OCI-LY1 (cell line): ENCODE results near the gene RNGTT.

Experiments used
- H2AFZ ChIP-seq: fragments of 200-600 bp; sonication (generic), shearing (Covaris generic); 2 replicates; pipeline ENCODE4 v1.6.0; 2014; ENCODE audit warnings: antibody characterized with exemption, mild to moderate bottlenecking, low read length
- H3F3A ChIP-seq: fragments of 200-600 bp; sonication (generic), shearing (Covaris generic); 2 replicates; pipeline ENCODE4 v1.6.0; 2014; ENCODE audit warnings: mild to moderate bottlenecking, antibody characterized with exemption, low read length, moderate library complexity; ENCODE audit not compliant: insufficient read depth
- H3K27ac ChIP-seq: fragments of 200-600 bp; sonication (generic); 2 replicates; pipeline ENCODE4 v1.5.1; 2014; ENCODE audit warnings: low read length, mixed run types, mild to moderate bottlenecking, low read depth; ENCODE audit not compliant: poor library complexity, severe bottlenecking
- H3K27me3 ChIP-seq: fragments of 200-600 bp; sonication (generic); 2 replicates; pipeline ENCODE4 v1.6.0; 2014; ENCODE audit warnings: antibody characterized with exemption, mild to moderate bottlenecking, low read length, moderate library complexity; ENCODE audit not compliant: insufficient read depth
- H3K36me3 ChIP-seq: fragments of 200-600 bp; sonication (generic); 2 replicates; pipeline ENCODE4 v1.6.1; 2014; ENCODE audit warnings: mild to moderate bottlenecking, antibody characterized with exemption, low read length, moderate library complexity, mixed read lengths; ENCODE audit not compliant: insufficient read depth
- H3K4me1 ChIP-seq: fragments of 200-600 bp; sonication (generic); 2 replicates; pipeline ENCODE4 v1.5.1; 2014; ENCODE audit warnings: mild to moderate bottlenecking, low read length, moderate library complexity; ENCODE audit not compliant: insufficient read depth, severe bottlenecking
- H3K4me2 ChIP-seq: fragments of 200-600 bp; sonication (generic), shearing (Covaris generic); 2 replicates; pipeline ENCODE4 v1.6.1; 2014; ENCODE audit warnings: low read length
- H3K4me3 ChIP-seq: fragments of 200-600 bp; sonication (generic); 2 replicates; pipeline ENCODE4 v1.5.1; 2014; ENCODE audit warnings: low read length, low read depth, mild to moderate bottlenecking, mixed read lengths; ENCODE audit not compliant: poor library complexity, severe bottlenecking
- H3K79me2 ChIP-seq: fragments of 200-600 bp; shearing (Covaris generic); 2 replicates; pipeline ENCODE4 v1.6.1; 2016; ENCODE audit warnings: mixed run types, low read length, mixed read lengths; ENCODE audit not compliant: insufficient read depth
- H3K9ac ChIP-seq: fragments of 200-600 bp; sonication (generic), shearing (Covaris generic); 2 replicates; pipeline ENCODE4 v1.6.1; 2014; ENCODE audit warnings: mild to moderate bottlenecking, low read length, mixed read lengths
- H3K9me2 ChIP-seq: fragments of 200-600 bp; sonication (generic), shearing (Covaris generic); 2 replicates; pipeline ENCODE4 v1.6.1; 2014; ENCODE audit warnings: low read depth, mild to moderate bottlenecking, low read length, mixed read lengths
- H3K9me3 ChIP-seq: fragments of 200-600 bp; shearing (Covaris generic); 2 replicates; pipeline ENCODE4 v1.6.1; 2014; ENCODE audit warnings: low read length, mixed read lengths
- H4K20me1 ChIP-seq: fragments of 200-600 bp; sonication (generic), shearing (Covaris generic); 2 replicates; pipeline ENCODE4 v1.6.0; 2016; ENCODE audit warnings: mild to moderate bottlenecking, low read length; ENCODE audit not compliant: insufficient read depth
- CTCF ChIP-seq: fragments of 200-600 bp; sonication (generic), shearing (Covaris generic); IDR thresholded peaks from 2 replicates; pipeline ENCODE4 v1.5.1; 2017; ENCODE audit warnings: mild to moderate bottlenecking, antibody characterized with exemption, low read length, moderate library complexity, mixed read lengths
- EZH2 ChIP-seq: fragments of 200-600 bp; sonication (generic), shearing (Covaris generic); IDR thresholded peaks from 2 replicates; pipeline ENCODE4 v1.8.0; 2017; ENCODE audit warnings: borderline replicate concordance, mixed run types, mild to moderate bottlenecking, antibody characterized with exemption, low read length, moderate library complexity, mixed read lengths

RNGTT gene

GRCh38 chr6:88825856-88826255, 137.6 kb downstream of the RNGTT start:
- no peak overlapping the region for H3K4me3 ChIP-seq
- H3K36me3 ChIP-seq: peaks cover 12% of the 10 kb centered on the region
- no peak overlapping the region for H3K9ac ChIP-seq
- no peak for TF ChIP-seq CTCF
- TF ChIP-seq EZH2: no peak
- H3K27me3 ChIP-seq: no peaks in the 10 kb centered on the region
- H3K79me2 ChIP-seq: no peaks in the 10 kb centered on the region
- H3K9me2 ChIP-seq: no peaks in the 10 kb centered on the region
- H3K9me3 ChIP-seq: no peaks in the 10 kb centered on the region
- H3F3A ChIP-seq: no peaks in the 10 kb centered on the region
- H2AFZ ChIP-seq: no peak overlapping the region
- no peaks in the 10 kb centered on the region for H3K4me1 ChIP-seq
- H3K4me2 ChIP-seq: no peak overlapping the region
- H4K20me1 ChIP-seq: no peaks in the 10 kb centered on the region
- H3K27ac ChIP-seq: no peak overlapping the region

DNA sequence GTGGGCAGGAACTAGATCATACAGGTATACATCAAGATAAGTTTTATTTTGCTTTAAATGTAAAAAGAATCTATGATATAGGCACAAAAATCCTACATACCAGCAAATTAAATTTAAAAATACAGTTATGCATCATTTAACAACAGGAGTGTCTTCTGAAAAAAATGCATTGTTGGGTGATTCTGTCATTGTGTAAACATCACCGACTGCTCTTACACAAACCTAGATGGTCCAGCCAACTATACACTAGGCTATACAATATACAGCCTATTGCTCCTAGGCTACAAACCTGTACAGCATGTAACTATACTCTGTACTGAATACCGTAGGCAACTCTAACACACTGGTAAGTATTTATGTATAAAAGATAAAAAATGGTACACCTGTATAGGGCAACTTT, 139.4 kb downstream of the RNGTT start:
- no peaks in the 10 kb centered on the region for H3K79me2 ChIP-seq
- H3F3A ChIP-seq: no peaks in the 10 kb centered on the region
- H3K4me2 ChIP-seq: no peak overlapping the region
- no peaks in the 10 kb centered on the region for H3K9me3 ChIP-seq
- no peak overlapping the region for H3K9ac ChIP-seq
- no peak for TF ChIP-seq EZH2
- H3K4me1 ChIP-seq: no peaks in the 10 kb centered on the region
- H3K27ac ChIP-seq: no peak overlapping the region
- no peak overlapping the region for H3K4me3 ChIP-seq
- no peaks in the 10 kb centered on the region for H3K9me2 ChIP-seq
- no peaks in the 10 kb centered on the region for H4K20me1 ChIP-seq
- H3K27me3 ChIP-seq: no peaks in the 10 kb centered on the region
- peaks cover 12% of the 10 kb centered on the region for H3K36me3 ChIP-seq
- H2AFZ ChIP-seq: no peak overlapping the region

- no peaks in the 10 kb centered on the region for H3K36me3 ChIP-seq
- TF ChIP-seq EZH2: no peak
- TF ChIP-seq CTCF: no peak
- no peaks in the 10 kb centered on the region for H3K9me3 ChIP-seq
- H3F3A ChIP-seq: no peaks in the 10 kb centered on the region
- peaks cover 10% of the 10 kb centered on the region for H3K4me1 ChIP-seq
- no peaks in the 10 kb centered on the region for H4K20me1 ChIP-seq
- H3K9me2 ChIP-seq: no peaks in the 10 kb centered on the region
- H3K27me3 ChIP-seq: no peaks in the 10 kb centered on the region
- no peak overlapping the region for H3K9ac ChIP-seq
- no peaks in the 10 kb centered on the region for H3K79me2 ChIP-seq
- no peak overlapping the region for H2AFZ ChIP-seq
- no peak overlapping the region for H3K27ac ChIP-seq
- no peak overlapping the region for H3K4me2 ChIP-seq
- H3K4me3 ChIP-seq: no peak overlapping the region
These were observed 147.9 kb downstream of the RNGTT start for GRCh38 chr6:88815491-88815890.

DNA sequence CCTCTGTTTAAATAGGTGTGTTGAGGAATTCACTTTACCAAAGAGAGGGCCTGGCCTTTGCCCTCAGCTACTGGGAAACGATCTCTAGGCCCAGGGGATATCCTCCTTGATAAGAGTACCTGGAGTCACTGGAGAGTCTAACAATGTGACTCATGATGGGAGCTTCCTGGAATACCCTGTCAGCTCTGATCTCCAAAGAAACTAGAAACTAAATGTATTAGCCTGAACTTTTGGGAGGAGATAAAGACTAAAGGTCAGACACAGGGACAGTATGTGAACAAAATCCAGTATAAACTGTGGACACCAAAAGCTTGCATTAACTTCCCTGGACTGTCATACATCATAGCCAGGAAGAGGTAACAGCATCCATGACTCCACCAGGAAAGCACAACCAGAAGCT, 148.5 kb downstream of the RNGTT start:
- Histone ChIP-seq H4K20me1 (no peaks in the 10 kb centered on the region), H3K9me2 (no peaks in the 10 kb centered on the region), H3K4me1 (peaks cover 10% of the 10 kb centered on the region), H3K36me3 (no peaks in the 10 kb centered on the region), H3F3A (no peaks in the 10 kb centered on the region), H3K9ac (no peak overlapping the region), H2AFZ (no peak overlapping the region), H3K27me3 (no peaks in the 10 kb centered on the region), H3K27ac (no peak overlapping the region), H3K4me3 (no peak overlapping the region), H3K4me2 (no peak overlapping the region), H3K9me3 (no peaks in the 10 kb centered on the region), H3K79me2 (no peaks in the 10 kb centered on the region)
- no peak for TF ChIP-seq CTCF
- TF ChIP-seq EZH2: no peak
